ENCODE results near the gene SGMS1. TPM values are rescaled to one million over a fixed set of nuclear protein-coding genes. Genes with fewer than 3 reads are reported as not detected.
"Not testable (repeated sequence)": the region's sequence is repeated elsewhere in the genome, so short reads cannot be mapped to it uniquely, and the experiment has no call there.

SGMS1 gene
- total RNA-seq, 3 donors from 2014 or later: 66.5 to 114 (median 80.1) TPM

DNA sequence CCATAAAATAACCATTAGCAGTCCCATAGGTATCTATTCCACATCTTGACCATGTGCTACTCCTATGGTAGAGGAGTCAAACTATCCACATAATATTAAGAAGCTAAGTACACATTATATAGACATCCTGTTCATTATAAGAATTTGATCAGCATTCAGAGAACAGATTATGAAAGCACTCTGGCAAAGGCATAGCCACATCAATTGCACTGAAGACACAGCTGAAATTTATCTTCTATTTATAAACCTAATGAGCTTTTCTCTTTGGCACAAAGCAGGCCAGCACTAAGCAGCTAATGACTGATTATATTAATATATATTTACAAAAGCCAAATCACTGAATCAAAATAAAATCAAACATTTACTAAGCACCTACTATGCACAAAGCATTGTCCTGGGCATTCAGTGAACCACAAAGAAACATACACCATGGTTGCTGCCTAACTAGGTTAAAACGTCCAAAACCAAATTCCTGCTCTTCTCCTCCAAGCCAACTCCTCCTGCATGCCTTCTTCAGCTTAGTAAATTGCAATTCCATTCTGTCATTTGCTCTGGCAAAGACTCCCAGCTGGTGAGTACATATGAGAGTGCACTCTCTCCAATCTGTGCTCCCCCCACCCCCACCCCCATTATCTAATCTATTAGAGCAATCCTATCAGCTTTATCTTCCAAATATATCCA lies 249.8 kb downstream of the SGMS1 start:
- Histone ChIP-seq H3K36me3 (no peaks in the 10 kb centered on the region), H3K9me3 (no peaks in the 10 kb centered on the region), H3K27me3 (no peaks in the 10 kb centered on the region), H3K4me3 (no peak overlapping the region), H3K4me1 (no peaks in the 10 kb centered on the region), H3K27ac (peak overlapping the region in 1 of 2 donors; percentile 44)
- DNase-seq (ENCODE audit: low spot score in 2 of 2): no peak
- intact Hi-C loops (cut with DNase I; ENCODE audit: low total_unique reads): loop anchor here (2.0 kb wide), 1 partner anchor 39 kb away; no protein-coding TSS in a partner anchor
- TF ChIP-seq POLR2A (IDR thresholded peaks at IDR 0.05): no peak
- TF ChIP-seq, protein P1, sequence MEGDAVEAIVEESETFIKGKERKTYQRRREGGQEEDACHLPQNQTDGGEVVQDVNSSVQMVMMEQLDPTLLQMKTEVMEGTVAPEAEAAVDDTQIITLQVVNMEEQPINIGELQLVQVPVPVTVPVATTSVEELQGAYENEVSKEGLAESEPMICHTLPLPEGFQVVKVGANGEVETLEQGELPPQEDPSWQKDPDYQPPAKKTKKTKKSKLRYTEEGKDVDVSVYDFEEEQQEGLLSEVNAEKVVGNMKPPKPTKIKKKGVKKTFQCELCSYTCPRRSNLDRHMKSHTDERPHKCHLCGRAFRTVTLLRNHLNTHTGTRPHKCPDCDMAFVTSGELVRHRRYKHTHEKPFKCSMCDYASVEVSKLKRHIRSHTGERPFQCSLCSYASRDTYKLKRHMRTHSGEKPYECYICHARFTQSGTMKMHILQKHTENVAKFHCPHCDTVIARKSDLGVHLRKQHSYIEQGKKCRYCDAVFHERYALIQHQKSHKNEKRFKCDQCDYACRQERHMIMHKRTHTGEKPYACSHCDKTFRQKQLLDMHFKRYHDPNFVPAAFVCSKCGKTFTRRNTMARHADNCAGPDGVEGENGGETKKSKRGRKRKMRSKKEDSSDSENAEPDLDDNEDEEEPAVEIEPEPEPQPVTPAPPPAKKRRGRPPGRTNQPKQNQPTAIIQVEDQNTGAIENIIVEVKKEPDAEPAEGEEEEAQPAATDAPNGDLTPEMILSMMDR (IDR thresholded peaks at IDR 0.05): no peak
- no peak for TF ChIP-seq POLR2AphosphoS5 (IDR thresholded peaks at IDR 0.05)

DNA sequence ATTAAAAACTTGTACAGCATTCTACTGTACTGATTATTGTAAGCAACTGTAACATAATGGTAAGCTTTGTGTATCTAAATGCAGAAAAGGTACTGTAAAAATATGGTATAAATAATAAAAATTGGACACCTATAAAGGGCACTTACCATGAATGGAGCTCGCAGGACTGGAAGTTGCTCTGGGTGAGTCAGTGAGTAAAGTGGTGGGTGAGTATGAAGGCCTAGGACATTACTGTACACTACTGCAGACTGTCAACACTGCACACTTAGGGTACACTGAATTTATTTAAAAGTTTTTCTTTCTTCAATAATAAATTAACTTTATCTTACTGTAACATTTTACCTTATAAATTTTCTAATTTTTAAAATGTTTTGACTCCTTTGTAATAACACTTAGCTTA lies 253.8 kb downstream of the SGMS1 start:
- no peak for TF ChIP-seq POLR2AphosphoS5 (IDR thresholded peaks at IDR 0.05)
- TF ChIP-seq POLR2A (IDR thresholded peaks at IDR 0.05): no peak
- TF ChIP-seq, protein P1 (IDR thresholded peaks at IDR 0.05): no peak
- Histone ChIP-seq H3K27me3 (no peaks in the 10 kb centered on the region), H3K36me3 (no peaks in the 10 kb centered on the region), H3K4me1 (no peaks in the 10 kb centered on the region), H3K9me3 (no peaks in the 10 kb centered on the region), H3K4me3 (no peak overlapping the region), H3K27ac (no peak overlapping the region)
- intact Hi-C loops (cut with DNase I; ENCODE audit: low total_unique reads): no loop called here
- DNase-seq (ENCODE audit: low spot score in 2 of 2): no peak

DNA sequence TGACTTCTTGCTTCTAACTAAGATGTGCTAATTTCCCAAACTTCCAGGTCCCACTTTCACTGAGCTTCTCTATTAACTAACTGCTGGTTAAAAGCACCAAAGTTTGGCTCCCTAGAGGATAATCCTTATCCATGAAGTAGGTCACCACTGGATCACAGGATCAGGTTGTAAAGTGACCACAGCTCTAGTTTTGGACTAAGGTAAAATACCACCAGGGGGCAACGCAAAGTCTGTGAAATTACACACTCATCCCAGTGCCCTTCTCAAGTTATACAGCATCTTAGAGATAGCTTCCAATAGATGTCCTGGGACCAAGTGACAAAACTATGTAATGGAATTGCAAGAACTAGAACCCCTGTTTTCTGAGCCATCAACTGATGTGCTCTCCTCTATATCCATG lies 256.0 kb downstream of the SGMS1 start:
- intact Hi-C loops (cut with DNase I; ENCODE audit: low total_unique reads): no loop called here
- TF ChIP-seq POLR2A (IDR thresholded peaks at IDR 0.05) (no peak), POLR2AphosphoS5 (IDR thresholded peaks at IDR 0.05) (no peak)
- TF ChIP-seq, protein P1 (IDR thresholded peaks at IDR 0.05): peak in 1 of 3 donors; percentile 12
- no peak for DNase-seq (ENCODE audit: low spot score in 2 of 2)
- no peaks in the 10 kb centered on the region for H3K27me3 ChIP-seq
- no peak overlapping the region for H3K4me3 ChIP-seq
- H3K36me3 ChIP-seq: no peaks in the 10 kb centered on the region
- H3K4me1 ChIP-seq: no peaks in the 10 kb centered on the region
- H3K27ac ChIP-seq: no peak overlapping the region
- H3K9me3 ChIP-seq: no peaks in the 10 kb centered on the region

DNA sequence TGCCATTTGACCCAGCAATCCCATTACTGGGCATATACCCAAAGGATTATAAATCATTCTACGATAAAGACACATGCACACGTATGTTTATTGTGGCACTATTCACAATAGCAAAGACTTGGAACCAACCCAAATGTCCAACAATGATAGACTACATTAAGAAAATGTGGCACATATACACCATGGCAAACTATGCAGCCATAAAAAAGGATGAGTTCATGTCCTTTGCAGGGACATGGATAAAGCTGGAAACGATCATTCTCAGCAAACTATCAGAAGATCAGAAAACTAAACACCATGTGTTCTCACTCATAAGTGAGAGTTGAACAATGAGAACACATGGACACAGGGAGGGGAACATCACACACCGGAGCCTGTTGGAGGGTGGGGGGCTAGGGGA lies 257.3 kb downstream of the SGMS1 start:
- H3K27ac ChIP-seq; H3K27me3 ChIP-seq; intact Hi-C loops (cut with DNase I; ENCODE audit: low total_unique reads); H3K4me3 ChIP-seq; H3K36me3 ChIP-seq; DNase-seq (ENCODE audit: low spot score in 2 of 2); H3K4me1 ChIP-seq; H3K9me3 ChIP-seq: not testable (repeated sequence)

DNA sequence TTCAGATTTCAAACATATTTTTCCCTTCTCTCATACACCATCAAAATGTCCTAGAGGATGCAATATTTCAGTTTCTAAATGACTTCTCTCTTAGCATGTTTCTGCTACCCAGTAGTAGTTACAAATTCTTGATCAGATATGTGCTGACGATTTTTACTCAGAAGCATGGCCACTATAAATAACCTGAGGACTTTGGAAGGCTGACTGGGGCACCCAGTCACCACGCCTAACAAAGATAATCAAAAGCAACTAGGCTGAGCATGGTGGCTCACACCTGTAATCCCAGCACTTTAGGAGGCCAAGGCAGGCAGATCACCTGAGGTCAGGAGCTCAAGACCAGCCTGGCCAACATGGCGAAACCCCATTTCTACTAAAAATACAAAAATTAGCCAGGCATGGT lies 259.0 kb downstream of the SGMS1 start:
- H3K36me3 ChIP-seq; intact Hi-C loops (cut with DNase I; ENCODE audit: low total_unique reads); H3K27ac ChIP-seq; H3K27me3 ChIP-seq; H3K4me1 ChIP-seq; DNase-seq (ENCODE audit: low spot score in 2 of 2); H3K4me3 ChIP-seq; H3K9me3 ChIP-seq: not testable (repeated sequence)

DNA sequence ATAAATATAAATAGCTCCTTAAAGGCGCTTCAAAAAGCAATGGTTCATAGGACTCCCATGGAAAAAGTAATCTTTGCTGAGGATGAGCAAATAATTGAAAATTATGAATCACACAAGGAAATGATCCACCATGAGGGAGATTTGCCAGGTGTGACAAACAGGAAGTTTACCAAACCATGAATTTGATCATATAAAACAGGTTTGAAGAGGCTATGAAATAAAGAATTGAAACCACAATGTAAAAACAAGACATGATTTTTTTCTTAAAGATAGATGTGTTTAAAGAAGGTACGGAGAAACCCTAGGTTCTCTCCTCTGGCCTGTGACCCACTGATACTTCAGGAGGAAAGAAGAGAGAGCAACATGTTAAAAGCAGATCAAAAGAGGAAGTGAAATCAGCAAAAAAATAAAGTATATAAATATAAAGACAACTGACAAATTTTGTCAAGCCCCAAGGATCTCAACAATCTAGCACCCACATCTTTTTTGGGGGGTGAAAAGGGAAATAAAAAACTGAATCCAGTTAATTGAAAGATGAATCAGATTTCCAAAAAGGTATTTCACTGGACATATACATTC lies 261.1 kb downstream of the SGMS1 start:
- intact Hi-C loops (cut with DNase I; ENCODE audit: low total_unique reads): no loop called here
- no peak overlapping the region for H3K4me3 ChIP-seq
- no peaks in the 10 kb centered on the region for H3K27me3 ChIP-seq
- DNase-seq (ENCODE audit: low spot score in 2 of 2): no peak
- TF ChIP-seq, protein P1 (IDR thresholded peaks at IDR 0.05): no peak
- TF ChIP-seq POLR2A (IDR thresholded peaks at IDR 0.05) (no peak), POLR2AphosphoS5 (IDR thresholded peaks at IDR 0.05) (no peak)
- no peaks in the 10 kb centered on the region for H3K9me3 ChIP-seq
- no peaks in the 10 kb centered on the region for H3K4me1 ChIP-seq
- H3K36me3 ChIP-seq: no peaks in the 10 kb centered on the region
- no peak overlapping the region for H3K27ac ChIP-seq

Measured in breast epithelium (tissue), 4 donors.